ENCODE measurements around the gene GNG3.
"Not testable (repeated sequence)": the region's sequence is repeated elsewhere in the genome, so short reads cannot be mapped to it uniquely, and the experiment has no call there.

- not testable (repeated sequence) for TF ChIP-seq CTCF (IDR thresholded peaks at IDR 0.05; ENCODE audit: control extremely low read depth in 1 of 3, insufficient read depth in 1 of 3, low read depth in 1 of 3, low read length in 3 of 3); GTF2F1 (IDR thresholded peaks at IDR 0.05; ENCODE audit: borderline replicate concordance, low read depth, low read length); TAF1 (IDR thresholded peaks at IDR 0.05; ENCODE audit: low read depth, low read length); POLR2A (IDR thresholded peaks at IDR 0.05; ENCODE audit: control extremely low read depth in 1 of 2, low read depth in 2 of 2, low read length in 2 of 2); ATF2 (IDR thresholded peaks at IDR 0.05; ENCODE audit: low read length); BRCA1 (IDR thresholded peaks at IDR 0.05; ENCODE audit: low read depth, low read length); GABPA (IDR thresholded peaks at IDR 0.05; ENCODE audit: borderline replicate concordance, insufficient read depth, low read length); EZH2 (IDR thresholded peaks at IDR 0.05; ENCODE audit: low read depth, low read length, severe bottlenecking); JUN (IDR thresholded peaks at IDR 0.05; ENCODE audit: low read depth, low read length); TEAD4 (IDR thresholded peaks at IDR 0.05; ENCODE audit: low read depth, low read length); ATF3 (IDR thresholded peaks at IDR 0.05; ENCODE audit: insufficient read depth, low read depth, low read length); ZNF274 (IDR thresholded peaks at IDR 0.05; ENCODE audit: borderline replicate concordance, extremely low read depth, low read length); USF2 (IDR thresholded peaks at IDR 0.05; ENCODE audit: low read length)
These were observed 13.9 kb upstream of the GNG3 start for GRCh38 chr11:62693624-62694023.
